ENCODE data around the gene ZRANB3.
"Not testable (repeated sequence)": the region's sequence is repeated elsewhere in the genome, so short reads cannot be mapped to it uniquely, and the experiment has no call there.

ZRANB3 gene

GRCh38 chr2:135121016-135121657 lies 409.9 kb downstream of the ZRANB3 start:
- DNase-seq, result peak; percentile 4

- no peak for DNase-seq
Observed at GRCh38 chr2:135119582-135119981, 411.4 kb downstream of the ZRANB3 start.

- DNase-seq, result no peak
Observed at GRCh38 chr2:135113322-135113721, 417.7 kb downstream of the ZRANB3 start.

- DNase-seq, result not testable (repeated sequence)
Observed at GRCh38 chr2:135105513-135106316, 425.3 kb downstream of the ZRANB3 start.

GRCh38 chr2:135103843-135104242 lies 427.2 kb downstream of the ZRANB3 start:
- DNase-seq, result no peak

- DNase-seq, result no peak
Observed at GRCh38 chr2:135099802-135100483, 431.1 kb downstream of the ZRANB3 start.

- DNase-seq, result no peak
Observed at GRCh38 chr2:135097532-135098231, 433.3 kb downstream of the ZRANB3 start.

GRCh38 chr2:135096665-135097446 lies 434.2 kb downstream of the ZRANB3 start:
- DNase-seq, result no peak

- no peak for DNase-seq
Observed at GRCh38 chr2:135095591-135095990, 435.4 kb downstream of the ZRANB3 start.

- DNase-seq, result no peak
Observed at GRCh38 chr2:135094508-135094907, 436.5 kb downstream of the ZRANB3 start.

GRCh38 chr2:135093670-135094330 lies 437.2 kb downstream of the ZRANB3 start:
- no peak for DNase-seq

- DNase-seq, result no peak
Observed at GRCh38 chr2:135093193-135093592, 437.8 kb downstream of the ZRANB3 start.

- DNase-seq, result peak; percentile 0
Observed at GRCh38 chr2:135091681-135092080, 439.3 kb downstream of the ZRANB3 start.

GRCh38 chr2:135089597-135089996 lies 441.4 kb downstream of the ZRANB3 start:
- not testable (repeated sequence) for DNase-seq

Data from DMS53 (cell line).